ENCODE measurements around the gene DDI1. TPM values are rescaled to one million over a fixed set of nuclear protein-coding genes. Genes with fewer than 3 reads are reported as not detected.

Gene DDI1
- total and polyA plus RNA-seq, 12 donors, result 0.08 TPM; not detected in 11

- TF ChIP-seq CTCF (IDR thresholded peaks at IDR 0.05), result no peak
- TF ChIP-seq POLR2A (IDR thresholded peaks at IDR 0.05), result no peak
- H3K27ac ChIP-seq, result no peak overlapping the region
- no peaks in the 10 kb centered on the region for H3K36me3 ChIP-seq (replicated peaks in 1 of 2)
- WGBS, 4 donors, result 67 to 76% (median 73%) methylated on average over 4 of the region's 4 CpGs
- no peak for DNase-seq
- H3K4me1 ChIP-seq (replicated peaks in 1 of 2), result peaks cover 14 to 30% of the 10 kb centered on the region in 2 donors
- H3K4me3 ChIP-seq, result no peak overlapping the region
- H3K9me3 ChIP-seq (replicated peaks in 1 of 3), result no peaks in the 10 kb centered on the region
- intact Hi-C loops (cut with DNase I), result no loop called here
- no peaks in the 10 kb centered on the region for H3K27me3 ChIP-seq
These were observed 18.6 kb downstream of the DDI1 start for GRCh38 chr11:104054911-104055529.

GRCh38 chr11:104055596-104055995 is 19.2 kb downstream of the DDI1 start:
- H3K27ac ChIP-seq, result no peak overlapping the region
- peaks cover 17 to 35% of the 10 kb centered on the region in 2 donors for H3K4me1 ChIP-seq (replicated peaks in 1 of 2)
- no peaks in the 10 kb centered on the region for H3K9me3 ChIP-seq (replicated peaks in 1 of 3)
- TF ChIP-seq CTCF (IDR thresholded peaks at IDR 0.05) (no peak), POLR2A (IDR thresholded peaks at IDR 0.05) (no peak)
- H3K4me3 ChIP-seq, result no peak overlapping the region
- intact Hi-C loops (cut with DNase I), result no loop called here
- no peaks in the 10 kb centered on the region for H3K36me3 ChIP-seq (replicated peaks in 1 of 2)
- H3K27me3 ChIP-seq, result no peaks in the 10 kb centered on the region
- WGBS, 4 donors, result 75 to 100% (median 93%) methylated on average over 1 of the region's 1 CpG
- DNase-seq, result no peak

GRCh38 chr11:104057908-104058307 is 21.5 kb downstream of the DDI1 start:
- Histone ChIP-seq H3K27ac (no peak overlapping the region), H3K4me1 (replicated peaks in 1 of 2) (peaks cover 17 to 50% of the 10 kb centered on the region in 2 donors), H3K9me3 (replicated peaks in 1 of 3) (no peaks in the 10 kb centered on the region), H3K27me3 (no peaks in the 10 kb centered on the region), H3K4me3 (no peak overlapping the region), H3K36me3 (replicated peaks in 1 of 2) (no peaks in the 10 kb centered on the region)
- intact Hi-C loops (cut with DNase I), result no loop called here
- no peak for TF ChIP-seq POLR2A (IDR thresholded peaks at IDR 0.05)
- no peak for TF ChIP-seq CTCF (IDR thresholded peaks at IDR 0.05)
- WGBS, 4 donors, result 92 to 96% (median 95%) methylated on average over 5 of the region's 5 CpGs
- no peak for DNase-seq

GRCh38 chr11:104058680-104059079 is 22.2 kb downstream of the DDI1 start:
- Histone ChIP-seq H3K9me3 (replicated peaks in 1 of 3) (no peaks in the 10 kb centered on the region), H3K4me1 (replicated peaks in 1 of 2) (peaks cover 17 to 57% of the 10 kb centered on the region in 2 donors), H3K36me3 (replicated peaks in 1 of 2) (no peaks in the 10 kb centered on the region), H3K27ac (no peak overlapping the region), H3K27me3 (no peaks in the 10 kb centered on the region), H3K4me3 (no peak overlapping the region)
- no peak for DNase-seq
- no peak for TF ChIP-seq POLR2A (IDR thresholded peaks at IDR 0.05)
- no peak for TF ChIP-seq CTCF (IDR thresholded peaks at IDR 0.05)
- WGBS, 4 donors, result 96 to 99% (median 97%) methylated on average over 4 of the region's 4 CpGs
- intact Hi-C loops (cut with DNase I), result no loop called here

Data from adrenal gland (tissue), 12 donors.